ENCODE results near the gene CYSTM1. TPM values are rescaled to one million over a fixed set of nuclear protein-coding genes. Genes with fewer than 3 reads are reported as not detected.
A peak's percentile ranks its signal among the peaks of the same experiment; 100 is the strongest.

The CYSTM1 gene
- total and polyA plus RNA-seq, 3 donors from 2014 or later, result 33.5 to 115 (median 43.6) TPM

DNA sequence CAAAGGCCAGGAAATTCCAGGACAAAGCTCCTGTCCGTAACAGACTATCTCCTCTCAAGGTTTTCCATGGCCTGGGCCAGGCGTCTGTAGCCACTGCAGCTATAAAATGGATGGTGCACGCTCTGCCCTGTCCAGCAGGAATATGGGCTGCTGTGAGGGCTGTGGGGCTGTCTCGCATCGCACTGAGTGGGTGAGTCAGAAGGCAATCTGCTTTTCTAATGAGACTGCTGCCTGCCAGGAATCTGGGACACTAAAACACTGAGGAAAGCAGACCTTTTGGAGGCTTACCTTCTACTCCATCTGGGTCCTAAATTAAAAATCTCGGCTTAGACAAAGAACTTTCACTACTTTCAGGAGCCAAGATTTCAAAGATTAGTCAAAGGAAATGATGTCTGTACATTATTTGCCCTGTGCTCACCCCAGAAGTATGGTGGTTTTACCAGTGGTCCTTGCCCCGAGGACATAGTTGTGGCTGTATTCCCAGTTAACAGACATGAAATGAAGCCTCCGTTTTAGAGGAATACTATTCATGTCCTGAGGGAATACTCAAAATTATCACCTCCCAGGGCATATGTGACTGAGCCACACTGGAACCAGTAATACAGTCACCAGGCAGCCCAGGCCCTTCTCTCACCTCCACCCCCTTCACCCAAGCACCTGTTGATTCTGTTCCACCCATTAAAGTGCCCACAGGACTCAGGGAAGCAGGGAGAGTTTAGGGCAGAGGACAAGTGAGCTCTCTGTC is 71.6 kb downstream of the CYSTM1 start:
- Histone ChIP-seq H3K36me3 (ENCODE audit: low read depth, missing control alignments) (no peaks in the 10 kb centered on the region), H3K4me1 (peaks cover 28% of the 10 kb centered on the region), H3K27me3 (no peaks in the 10 kb centered on the region), H3K9me3 (no peaks in the 10 kb centered on the region), H3K4me3 (no peak overlapping the region), H3K27ac (peak overlapping the region in 1 of 2 donors; percentile 73)
- peak; percentile 73 for DNase-seq
- TF ChIP-seq, protein P1, sequence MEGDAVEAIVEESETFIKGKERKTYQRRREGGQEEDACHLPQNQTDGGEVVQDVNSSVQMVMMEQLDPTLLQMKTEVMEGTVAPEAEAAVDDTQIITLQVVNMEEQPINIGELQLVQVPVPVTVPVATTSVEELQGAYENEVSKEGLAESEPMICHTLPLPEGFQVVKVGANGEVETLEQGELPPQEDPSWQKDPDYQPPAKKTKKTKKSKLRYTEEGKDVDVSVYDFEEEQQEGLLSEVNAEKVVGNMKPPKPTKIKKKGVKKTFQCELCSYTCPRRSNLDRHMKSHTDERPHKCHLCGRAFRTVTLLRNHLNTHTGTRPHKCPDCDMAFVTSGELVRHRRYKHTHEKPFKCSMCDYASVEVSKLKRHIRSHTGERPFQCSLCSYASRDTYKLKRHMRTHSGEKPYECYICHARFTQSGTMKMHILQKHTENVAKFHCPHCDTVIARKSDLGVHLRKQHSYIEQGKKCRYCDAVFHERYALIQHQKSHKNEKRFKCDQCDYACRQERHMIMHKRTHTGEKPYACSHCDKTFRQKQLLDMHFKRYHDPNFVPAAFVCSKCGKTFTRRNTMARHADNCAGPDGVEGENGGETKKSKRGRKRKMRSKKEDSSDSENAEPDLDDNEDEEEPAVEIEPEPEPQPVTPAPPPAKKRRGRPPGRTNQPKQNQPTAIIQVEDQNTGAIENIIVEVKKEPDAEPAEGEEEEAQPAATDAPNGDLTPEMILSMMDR (IDR thresholded peaks at IDR 0.05), result no peak
- TF ChIP-seq POLR2A (IDR thresholded peaks at IDR 0.05), result no peak
- intact Hi-C loops (cut with DNase I; ENCODE audit: low total_unique reads), result no loop called here
- WGBS, 2 donors, result 24 to 34% methylated on average over 7 to 8 of the region's 8 CpGs

DNA sequence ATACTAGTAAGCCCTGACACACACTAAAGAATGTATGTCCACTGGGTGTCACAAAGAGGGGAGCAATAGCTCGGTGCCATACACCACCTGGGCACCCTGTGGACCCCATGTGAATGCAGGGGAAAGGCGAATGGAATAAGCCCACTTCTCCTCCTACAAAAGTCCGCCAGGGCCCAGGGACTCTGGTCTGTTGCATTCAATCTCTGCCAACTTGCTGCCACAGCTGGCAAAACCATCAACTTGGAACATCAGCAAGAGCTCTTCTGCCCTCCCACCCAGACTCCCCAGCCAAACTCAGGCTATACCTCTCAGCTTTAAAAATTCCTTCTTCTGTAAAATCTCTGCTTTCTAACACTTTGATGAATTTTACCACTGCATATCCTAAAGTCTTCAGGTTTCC is 73.4 kb downstream of the CYSTM1 start:
- no peaks in the 10 kb centered on the region for H3K27me3 ChIP-seq
- H3K4me1 ChIP-seq, result peaks cover 23% of the 10 kb centered on the region
- TF ChIP-seq, protein P1 (IDR thresholded peaks at IDR 0.05), result no peak
- no peak for TF ChIP-seq POLR2A (IDR thresholded peaks at IDR 0.05)
- no peak overlapping the region for H3K4me3 ChIP-seq
- DNase-seq, result no peak
- no peak overlapping the region for H3K27ac ChIP-seq
- H3K36me3 ChIP-seq (ENCODE audit: low read depth, missing control alignments), result no peaks in the 10 kb centered on the region
- intact Hi-C loops (cut with DNase I; ENCODE audit: low total_unique reads), result no loop called here
- no peaks in the 10 kb centered on the region for H3K9me3 ChIP-seq
- 84 to 86% methylated on average over 3 of the region's 3 CpGs for whole genome bisulfite sequencing, 2 donors

DNA sequence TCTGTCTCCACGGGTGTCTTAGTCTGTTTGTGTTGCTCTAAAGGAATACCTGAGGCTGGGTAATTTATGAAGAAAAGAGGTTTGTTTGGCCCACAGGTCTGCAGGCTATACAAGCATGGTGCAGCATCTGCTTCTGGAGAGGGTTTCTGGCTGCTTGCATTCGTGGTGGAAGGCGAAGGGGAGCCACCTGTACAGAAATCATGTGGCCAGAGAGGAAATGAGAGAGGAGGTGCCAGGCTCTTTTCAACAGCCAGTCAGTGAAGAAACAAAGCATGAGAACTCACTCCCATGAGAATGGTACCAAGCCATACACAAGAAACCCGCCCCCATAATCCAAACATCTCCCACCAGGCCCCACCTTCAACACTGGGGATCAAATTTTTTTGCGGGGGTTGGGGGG is 74.5 kb downstream of the CYSTM1 start:
- Histone ChIP-seq H3K4me1 (peaks cover 20% of the 10 kb centered on the region), H3K27ac (no peak overlapping the region), H3K27me3 (no peaks in the 10 kb centered on the region), H3K9me3 (no peaks in the 10 kb centered on the region), H3K36me3 (ENCODE audit: low read depth, missing control alignments) (no peaks in the 10 kb centered on the region), H3K4me3 (no peak overlapping the region)
- DNase-seq, result no peak
- 87 to 93% methylated on average over 5 of the region's 5 CpGs for WGBS, 2 donors
- TF ChIP-seq POLR2A (IDR thresholded peaks at IDR 0.05), result no peak
- TF ChIP-seq, protein P1 (IDR thresholded peaks at IDR 0.05), result no peak
- intact Hi-C loops (cut with DNase I; ENCODE audit: low total_unique reads), result no loop called here

DNA sequence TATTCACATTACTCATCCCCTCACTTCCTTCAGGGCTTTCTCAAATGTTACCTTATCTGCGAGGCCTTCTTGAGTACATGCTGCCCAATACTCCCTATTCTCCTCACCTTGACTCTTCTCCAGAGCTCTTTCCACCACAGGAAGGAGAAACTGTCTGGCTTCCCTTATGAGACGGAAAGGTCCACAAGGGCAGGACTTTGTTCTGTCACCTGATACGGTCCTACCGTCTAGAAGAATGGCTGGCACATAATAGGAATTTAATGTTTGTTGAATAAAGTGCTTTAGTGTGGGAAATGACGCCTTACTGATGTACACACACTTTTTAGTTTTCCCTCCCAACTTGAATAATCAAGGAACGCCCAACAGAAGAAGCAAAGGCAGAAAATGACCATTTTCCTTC is 75.4 kb downstream of the CYSTM1 start:
- TF ChIP-seq POLR2A (IDR thresholded peaks at IDR 0.05), result no peak
- TF ChIP-seq, protein P1 (IDR thresholded peaks at IDR 0.05), result no peak
- no peak for DNase-seq
- Histone ChIP-seq H3K9me3 (no peaks in the 10 kb centered on the region), H3K36me3 (ENCODE audit: low read depth, missing control alignments) (no peaks in the 10 kb centered on the region), H3K27ac (no peak overlapping the region), H3K4me1 (peaks cover 12% of the 10 kb centered on the region), H3K27me3 (no peaks in the 10 kb centered on the region), H3K4me3 (no peak overlapping the region)
- WGBS, 2 donors, result 75 to 81% methylated on average over 6 of the region's 6 CpGs
- intact Hi-C loops (cut with DNase I; ENCODE audit: low total_unique reads), result no loop called here

DNA sequence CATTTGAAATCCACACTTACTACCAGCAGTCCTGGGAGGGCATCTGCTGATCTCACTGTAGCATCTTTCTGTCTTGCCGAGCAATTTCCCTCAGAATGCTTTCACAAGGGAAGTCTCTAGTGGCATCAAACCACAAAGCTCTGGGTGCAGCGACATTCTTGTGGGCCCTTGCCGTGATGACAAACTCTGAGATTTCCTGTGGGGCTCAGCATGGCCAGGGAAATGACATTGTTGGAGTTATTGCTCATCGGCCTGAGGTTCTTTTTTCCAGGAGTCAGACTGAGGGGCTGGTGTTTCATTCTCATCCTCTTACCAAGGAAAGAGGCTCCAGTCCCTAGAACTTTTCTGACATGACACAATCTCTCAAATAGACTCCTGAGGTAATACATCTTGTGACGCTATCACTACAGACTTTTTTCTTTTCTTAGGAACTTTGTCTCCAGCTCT is 76.6 kb downstream of the CYSTM1 start:
- 77 to 91% methylated on average over 5 of the region's 5 CpGs for WGBS, 2 donors
- intact Hi-C loops (cut with DNase I; ENCODE audit: low total_unique reads), result no loop called here
- TF ChIP-seq POLR2A (IDR thresholded peaks at IDR 0.05), result no peak
- TF ChIP-seq, protein P1 (IDR thresholded peaks at IDR 0.05), result no peak

More for the DNA sequence above, 76.6 kb downstream of the CYSTM1 start:
- DNase-seq, result no peak
- peaks cover under 1% of the 10 kb centered on the region for H3K4me1 ChIP-seq
- no peaks in the 10 kb centered on the region for H3K27me3 ChIP-seq
- no peaks in the 10 kb centered on the region for H3K9me3 ChIP-seq
- H3K27ac ChIP-seq, result no peak overlapping the region
- no peaks in the 10 kb centered on the region for H3K36me3 ChIP-seq (ENCODE audit: low read depth, missing control alignments)
- no peak overlapping the region for H3K4me3 ChIP-seq
